ENCODE measurements around the gene SMAD9.
A peak's percentile ranks its signal among the peaks of the same experiment; 100 is the strongest.

SMAD9 gene

GRCh38 chr13:36921631-36922301 lies 1.7 kb upstream of the SMAD9 start:
- Histone ChIP-seq H3K9me3 (ENCODE audit: control insufficient read depth, low read length) (no peaks in the 10 kb centered on the region), H3K4me3 (ENCODE audit: extremely low read depth, insufficient read depth, low read length, poor library complexity, severe bottlenecking) (no peak overlapping the region), H3K36me3 (ENCODE audit: control insufficient read depth, insufficient read depth, low read length) (no peaks in the 10 kb centered on the region), H3K4me1 (ENCODE audit: control insufficient read depth, insufficient read depth, low read length, poor library complexity, severe bottlenecking) (peaks cover 24% of the 10 kb centered on the region), H3K27ac (ENCODE audit: low read depth, low read length, severe bottlenecking) (no peak overlapping the region)
- WGBS, 2 experiments (ENCODE audit: insufficient coverage in 2 of 2): 77 to 93% methylated on average over 5 to 6 of the region's 10 CpGs

- peak overlapping the region; percentile 25 for H3K4me3 ChIP-seq (ENCODE audit: extremely low read depth, insufficient read depth, low read length, poor library complexity, severe bottlenecking)
Measured at GRCh38 chr13:36920616-36921185, 663 bp upstream of the SMAD9 start.

GRCh38 chr13:36919171-36919832 lies 736 bp downstream of the SMAD9 start:
- peak overlapping the region; percentile 86 for H3K27ac ChIP-seq (ENCODE audit: low read depth, low read length, severe bottlenecking)
- H3K9me3 ChIP-seq (ENCODE audit: control insufficient read depth, low read length): no peaks in the 10 kb centered on the region
- peaks cover 26% of the 10 kb centered on the region for H3K4me1 ChIP-seq (ENCODE audit: control insufficient read depth, insufficient read depth, low read length, poor library complexity, severe bottlenecking)
- no peaks in the 10 kb centered on the region for H3K36me3 ChIP-seq (ENCODE audit: control insufficient read depth, insufficient read depth, low read length)
- 0% methylated on average over 9 to 13 of the region's 51 CpGs for WGBS, 2 experiments (ENCODE audit: insufficient coverage in 2 of 2)
- H3K4me3 ChIP-seq (ENCODE audit: extremely low read depth, insufficient read depth, low read length, poor library complexity, severe bottlenecking): peak overlapping the region; percentile 67

More at GRCh38 chr13:36920616-36921185, 663 bp upstream of the SMAD9 start:
- WGBS, 2 experiments (ENCODE audit: insufficient coverage in 2 of 2): 82 to 83% methylated on average over 4 to 7 of the region's 9 CpGs
- Histone ChIP-seq H3K4me1 (ENCODE audit: control insufficient read depth, insufficient read depth, low read length, poor library complexity, severe bottlenecking) (peaks cover 26% of the 10 kb centered on the region), H3K27ac (ENCODE audit: low read depth, low read length, severe bottlenecking) (peak overlapping the region; percentile 62), H3K36me3 (ENCODE audit: control insufficient read depth, insufficient read depth, low read length) (no peaks in the 10 kb centered on the region), H3K9me3 (ENCODE audit: control insufficient read depth, low read length) (no peaks in the 10 kb centered on the region)

- WGBS, 2 experiments (ENCODE audit: insufficient coverage in 2 of 2): 6 to 47% methylated on average over 4 to 5 of the region's 12 CpGs
- Histone ChIP-seq H3K9me3 (ENCODE audit: control insufficient read depth, low read length) (no peaks in the 10 kb centered on the region), H3K4me3 (ENCODE audit: extremely low read depth, insufficient read depth, low read length, poor library complexity, severe bottlenecking) (peak overlapping the region; percentile 67), H3K27ac (ENCODE audit: low read depth, low read length, severe bottlenecking) (peak overlapping the region; percentile 86), H3K36me3 (ENCODE audit: control insufficient read depth, insufficient read depth, low read length) (no peaks in the 10 kb centered on the region), H3K4me1 (ENCODE audit: control insufficient read depth, insufficient read depth, low read length, poor library complexity, severe bottlenecking) (peaks cover 26% of the 10 kb centered on the region)
Measured at GRCh38 chr13:36918246-36919131, 1.5 kb downstream of the SMAD9 start.

DNA sequence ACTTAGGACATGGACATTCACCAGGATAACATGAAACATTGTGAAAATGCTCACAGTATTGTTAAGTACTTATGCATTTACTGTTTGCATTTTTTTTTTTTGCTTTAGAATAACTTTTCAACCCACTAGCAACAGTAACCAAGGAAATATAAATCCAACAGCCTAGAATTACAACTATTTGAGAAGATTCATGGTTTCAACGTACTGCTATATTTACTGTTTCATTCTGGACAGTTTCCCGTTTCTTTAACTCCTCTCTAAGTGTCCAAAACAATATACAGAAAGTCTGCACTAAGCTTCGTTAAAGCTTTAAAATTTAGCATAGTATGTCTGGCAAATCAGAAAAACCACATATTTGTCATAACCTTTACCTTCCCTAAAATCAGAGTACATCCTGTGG lies 2.7 kb downstream of the SMAD9 start:
- H3K36me3 ChIP-seq (ENCODE audit: control insufficient read depth, insufficient read depth, low read length): no peaks in the 10 kb centered on the region
- WGBS, 2 experiments (ENCODE audit: insufficient coverage in 2 of 2): 86 to 96% methylated on average over 2 to 3 of the region's 3 CpGs
- H3K4me1 ChIP-seq (ENCODE audit: control insufficient read depth, insufficient read depth, low read length, poor library complexity, severe bottlenecking): peaks cover 26% of the 10 kb centered on the region
- H3K9me3 ChIP-seq (ENCODE audit: control insufficient read depth, low read length): no peaks in the 10 kb centered on the region
- H3K27ac ChIP-seq (ENCODE audit: low read depth, low read length, severe bottlenecking): no peak overlapping the region
- no peak overlapping the region for H3K4me3 ChIP-seq (ENCODE audit: extremely low read depth, insufficient read depth, low read length, poor library complexity, severe bottlenecking)

GRCh38 chr13:36915896-36916640 lies 4.0 kb downstream of the SMAD9 start:
- no peak overlapping the region for H3K27ac ChIP-seq (ENCODE audit: low read depth, low read length, severe bottlenecking)
- H3K36me3 ChIP-seq (ENCODE audit: control insufficient read depth, insufficient read depth, low read length): no peaks in the 10 kb centered on the region
- WGBS, 2 experiments (ENCODE audit: insufficient coverage in 2 of 2): 100% methylated on average over 1 to 3 of the region's 6 CpGs
- H3K9me3 ChIP-seq (ENCODE audit: control insufficient read depth, low read length): no peaks in the 10 kb centered on the region
- H3K4me1 ChIP-seq (ENCODE audit: control insufficient read depth, insufficient read depth, low read length, poor library complexity, severe bottlenecking): peaks cover 19% of the 10 kb centered on the region
- no peak overlapping the region for H3K4me3 ChIP-seq (ENCODE audit: extremely low read depth, insufficient read depth, low read length, poor library complexity, severe bottlenecking)

GRCh38 chr13:36915106-36915505 lies 4.9 kb downstream of the SMAD9 start:
- Histone ChIP-seq H3K36me3 (ENCODE audit: control insufficient read depth, insufficient read depth, low read length) (no peaks in the 10 kb centered on the region), H3K9me3 (ENCODE audit: control insufficient read depth, low read length) (no peaks in the 10 kb centered on the region), H3K4me3 (ENCODE audit: extremely low read depth, insufficient read depth, low read length, poor library complexity, severe bottlenecking) (no peak overlapping the region), H3K4me1 (ENCODE audit: control insufficient read depth, insufficient read depth, low read length, poor library complexity, severe bottlenecking) (peaks cover 13% of the 10 kb centered on the region), H3K27ac (ENCODE audit: low read depth, low read length, severe bottlenecking) (no peak overlapping the region)
- 67 to 76% methylated on average over 1 to 3 of the region's 5 CpGs for WGBS, 2 experiments (ENCODE audit: insufficient coverage in 2 of 2)

- no peak overlapping the region for H3K27ac ChIP-seq (ENCODE audit: low read depth, low read length, severe bottlenecking)
- no peaks in the 10 kb centered on the region for H3K36me3 ChIP-seq (ENCODE audit: control insufficient read depth, insufficient read depth, low read length)
- peaks cover 13% of the 10 kb centered on the region for H3K4me1 ChIP-seq (ENCODE audit: control insufficient read depth, insufficient read depth, low read length, poor library complexity, severe bottlenecking)
- 88 to 96% methylated on average over 2 to 3 of the region's 4 CpGs for WGBS, 2 experiments (ENCODE audit: insufficient coverage in 2 of 2)
- H3K4me3 ChIP-seq (ENCODE audit: extremely low read depth, insufficient read depth, low read length, poor library complexity, severe bottlenecking): no peak overlapping the region
- H3K9me3 ChIP-seq (ENCODE audit: control insufficient read depth, low read length): no peaks in the 10 kb centered on the region
Measured at GRCh38 chr13:36914648-36915047, 5.4 kb downstream of the SMAD9 start.

DNA sequence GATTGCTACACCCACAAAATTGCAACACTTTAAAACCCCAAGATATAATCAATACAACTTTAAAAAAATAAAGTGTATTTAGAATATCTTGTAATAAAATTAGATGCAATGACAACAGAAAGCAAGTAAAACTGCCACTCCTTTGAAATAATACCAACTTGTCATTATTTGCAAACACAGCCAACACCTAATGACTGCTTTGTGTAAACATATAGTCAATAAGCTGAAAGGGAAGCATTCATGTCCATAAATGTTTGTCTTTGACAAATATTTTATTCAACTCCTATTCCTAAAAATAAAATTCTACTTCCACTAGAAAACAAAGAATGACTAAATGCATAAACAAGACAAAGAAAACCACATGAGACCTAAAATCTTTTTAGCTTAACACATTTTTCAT lies 6.6 kb downstream of the SMAD9 start:
- Histone ChIP-seq H3K4me3 (ENCODE audit: extremely low read depth, insufficient read depth, low read length, poor library complexity, severe bottlenecking) (no peak overlapping the region), H3K9me3 (ENCODE audit: control insufficient read depth, low read length) (no peaks in the 10 kb centered on the region), H3K27ac (ENCODE audit: low read depth, low read length, severe bottlenecking) (no peak overlapping the region), H3K36me3 (ENCODE audit: control insufficient read depth, insufficient read depth, low read length) (no peaks in the 10 kb centered on the region), H3K4me1 (ENCODE audit: control insufficient read depth, insufficient read depth, low read length, poor library complexity, severe bottlenecking) (peaks cover 12% of the 10 kb centered on the region)

DNA sequence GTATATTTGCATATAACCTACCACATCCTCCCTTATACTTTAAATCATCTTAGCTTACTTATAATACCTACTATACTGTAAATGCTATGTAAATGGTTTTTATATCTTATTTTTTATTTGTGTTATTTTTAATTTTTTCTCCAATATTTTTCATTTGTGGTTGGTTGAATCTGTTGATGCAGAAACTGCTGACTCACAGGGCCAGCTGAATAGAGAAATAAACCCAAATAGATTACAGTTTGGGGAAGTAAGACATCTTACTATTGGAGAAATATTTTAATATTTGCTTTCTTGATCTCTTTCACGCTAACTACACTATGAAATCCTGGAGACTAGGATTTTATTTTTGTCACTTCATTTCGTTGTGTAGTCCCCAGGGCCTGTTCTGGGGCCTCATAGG lies 7.1 kb downstream of the SMAD9 start:
- 100% methylated on average over 1 of the region's 2 CpGs; no CpG with 5 or more reads in 1 of the 2 experiments for WGBS, 2 experiments (ENCODE audit: insufficient coverage in 2 of 2)
- Histone ChIP-seq H3K4me1 (ENCODE audit: control insufficient read depth, insufficient read depth, low read length, poor library complexity, severe bottlenecking) (peaks cover 7% of the 10 kb centered on the region), H3K36me3 (ENCODE audit: control insufficient read depth, insufficient read depth, low read length) (no peaks in the 10 kb centered on the region), H3K4me3 (ENCODE audit: extremely low read depth, insufficient read depth, low read length, poor library complexity, severe bottlenecking) (no peak overlapping the region), H3K27ac (ENCODE audit: low read depth, low read length, severe bottlenecking) (no peak overlapping the region), H3K9me3 (ENCODE audit: control insufficient read depth, low read length) (no peaks in the 10 kb centered on the region)
